Thyroid gland (tissue), 4 donors: ENCODE results near the gene CXCL17. TPM values are rescaled to one million over a fixed set of nuclear protein-coding genes. Genes with fewer than 3 reads are reported as not detected.

ENCODE experiments used
- DNase-seq, 2 donors: peaks; one replicate each; pipeline ENCODE4 v3.0.0-alpha.2; 2019
- H3K27ac ChIP-seq, 3 donors: fragments of 200-600 bp; sonication (generic); 1 replicate in 2 of 3; 2 replicates in 1 of 3; pipeline ENCODE4 v1.5.1; 2016 to 2019; ENCODE audit warnings: mild to moderate bottlenecking in 1 of 3, moderate library complexity in 1 of 3
- H3K27me3 ChIP-seq: fragments of 200-600 bp; sonication (generic); one replicate; pipeline ENCODE4 v1.5.1; 2019
- H3K36me3 ChIP-seq, 2 donors: fragments of 200-600 bp; sonication (generic); one replicate each; pipeline ENCODE4 v1.5.1; 2016 to 2019
- H3K4me1 ChIP-seq, 2 donors: fragments of 200-600 bp; sonication (generic); one replicate each; pipeline ENCODE4 v1.5.1; 2017 to 2019
- H3K4me3 ChIP-seq, 3 donors: fragments of 200-600 bp; sonication (generic); replicated peaks in 1 of 3; 1 replicate in 2 of 3; 2 replicates in 1 of 3; pipeline ENCODE4 v1.5.1; 2016; ENCODE audit warnings: mild to moderate bottlenecking in 1 of 3
- H3K9me3 ChIP-seq: fragments of 200-600 bp; sonication (generic); one replicate; pipeline ENCODE4 v1.5.1; 2017
- POLR2A ChIP-seq, 2 donors: fragments of 450-650 bp; IDR thresholded peaks; one replicate each; pipeline ENCODE4 v1.6.1; 2017; ENCODE audit warnings: antibody characterized with exemption in 2 of 2, mild to moderate bottlenecking in 2 of 2, moderate library complexity in 1 of 2
- WGBS, 2 donors: methylation state at CpG; one replicate each; pipeline ENCODE4 v1.1.5; 2017; 5-methylcytosine and 5-hydroxymethylcytosine counted together
- intact Hi-C: fragments of 100-400 bp; cut with DNase I; formaldehyde crosslinking; loops from one replicate; pipeline ENCODE4 v1.15.1; 2023
- total RNA-seq, 4 donors: library from RNA; depleted of rRNA; stranded (reverse); fragments of >200 nt; gene quantifications; one replicate each; pipeline ENCODE4 v1.2.3, GENCODE V29; 2016
- TF ChIP-seq, protein P1 (sequence below), 6 experiments: fragments of 200-600 bp in 3 of 6; fragments of 450-650 bp in 3 of 6; sonication (generic) in 3 of 6; IDR thresholded peaks; one replicate each; pipeline ENCODE4 v1.5.1; 2016 to 2019; ENCODE audit warnings: antibody characterized with exemption in 6 of 6, mild to moderate bottlenecking in 2 of 6, inconsistent platforms in 1 of 6, moderate library complexity in 1 of 6

Gene CXCL17
- total RNA-seq, 4 donors from 2014 or later, result not detected

- no peak overlapping the region for H3K4me3 ChIP-seq
- no peak for TF ChIP-seq POLR2A (IDR thresholded peaks at IDR 0.05)
- TF ChIP-seq, protein P1, sequence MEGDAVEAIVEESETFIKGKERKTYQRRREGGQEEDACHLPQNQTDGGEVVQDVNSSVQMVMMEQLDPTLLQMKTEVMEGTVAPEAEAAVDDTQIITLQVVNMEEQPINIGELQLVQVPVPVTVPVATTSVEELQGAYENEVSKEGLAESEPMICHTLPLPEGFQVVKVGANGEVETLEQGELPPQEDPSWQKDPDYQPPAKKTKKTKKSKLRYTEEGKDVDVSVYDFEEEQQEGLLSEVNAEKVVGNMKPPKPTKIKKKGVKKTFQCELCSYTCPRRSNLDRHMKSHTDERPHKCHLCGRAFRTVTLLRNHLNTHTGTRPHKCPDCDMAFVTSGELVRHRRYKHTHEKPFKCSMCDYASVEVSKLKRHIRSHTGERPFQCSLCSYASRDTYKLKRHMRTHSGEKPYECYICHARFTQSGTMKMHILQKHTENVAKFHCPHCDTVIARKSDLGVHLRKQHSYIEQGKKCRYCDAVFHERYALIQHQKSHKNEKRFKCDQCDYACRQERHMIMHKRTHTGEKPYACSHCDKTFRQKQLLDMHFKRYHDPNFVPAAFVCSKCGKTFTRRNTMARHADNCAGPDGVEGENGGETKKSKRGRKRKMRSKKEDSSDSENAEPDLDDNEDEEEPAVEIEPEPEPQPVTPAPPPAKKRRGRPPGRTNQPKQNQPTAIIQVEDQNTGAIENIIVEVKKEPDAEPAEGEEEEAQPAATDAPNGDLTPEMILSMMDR (IDR thresholded peaks at IDR 0.05), result no peak
- no peak for DNase-seq
- peaks cover 4 to 26% of the 10 kb centered on the region in 2 donors for H3K4me1 ChIP-seq
- H3K27ac ChIP-seq, result no peak overlapping the region
- 43 to 53% methylated on average over 4 of the region's 4 CpGs for WGBS, 2 donors
- H3K27me3 ChIP-seq, result no peaks in the 10 kb centered on the region
- H3K36me3 ChIP-seq, result no peaks in the 10 kb centered on the region
- intact Hi-C loops, result no loop called here
- no peaks in the 10 kb centered on the region for H3K9me3 ChIP-seq
Measured at GRCh38 chr19:42443944-42444398, 1.2 kb upstream of the CXCL17 start.

DNA sequence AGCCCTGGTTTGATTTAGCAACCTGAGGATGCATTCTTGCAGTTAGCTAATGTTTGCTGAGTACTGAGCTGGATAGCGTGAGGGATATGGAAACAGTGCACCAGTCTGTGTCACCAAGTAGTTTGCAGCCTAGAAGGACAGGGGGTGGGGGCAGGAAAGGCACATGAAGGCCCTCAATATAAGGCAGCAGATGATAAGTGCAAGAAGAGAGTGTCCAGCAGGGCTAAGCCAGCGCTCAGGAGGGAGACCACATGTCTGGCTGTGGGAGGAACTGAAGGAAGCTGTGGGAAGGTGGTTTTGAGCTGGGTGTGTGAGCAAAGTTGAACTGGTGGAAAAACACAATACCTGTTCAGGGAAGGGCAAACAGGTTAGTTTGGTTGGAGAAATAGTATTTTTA, 1.7 kb downstream of the CXCL17 start:
- no peaks in the 10 kb centered on the region for H3K36me3 ChIP-seq
- H3K4me1 ChIP-seq, result peaks cover 4 to 26% of the 10 kb centered on the region in 2 donors
- no peaks in the 10 kb centered on the region for H3K27me3 ChIP-seq
- 84 to 91% methylated on average over 2 of the region's 2 CpGs for WGBS, 2 donors
- H3K27ac ChIP-seq, result no peak overlapping the region
- no peak overlapping the region for H3K4me3 ChIP-seq
- intact Hi-C loops, result no loop called here
- no peak for TF ChIP-seq POLR2A (IDR thresholded peaks at IDR 0.05)
- TF ChIP-seq, protein P1 (IDR thresholded peaks at IDR 0.05), result no peak
- no peak for DNase-seq
- no peaks in the 10 kb centered on the region for H3K9me3 ChIP-seq

- TF ChIP-seq, protein P1 (IDR thresholded peaks at IDR 0.05), result peak; percentile 55 to 91 (median 74)
- no peak for TF ChIP-seq POLR2A (IDR thresholded peaks at IDR 0.05)
- no peaks in the 10 kb centered on the region for H3K36me3 ChIP-seq
- no peaks in the 10 kb centered on the region for H3K9me3 ChIP-seq
- H3K27me3 ChIP-seq, result no peaks in the 10 kb centered on the region
- WGBS, 2 donors, result 29 to 42% methylated on average over 16 of the region's 16 CpGs
- no peak overlapping the region for H3K27ac ChIP-seq
- peak; percentile 66 to 78 for DNase-seq
- no peak overlapping the region for H3K4me3 ChIP-seq
- H3K4me1 ChIP-seq, result peaks cover 4 to 26% of the 10 kb centered on the region in 2 donors
- intact Hi-C loops, result no loop called here
Measured at GRCh38 chr19:42440357-42441048, 2.2 kb downstream of the CXCL17 start.

DNA sequence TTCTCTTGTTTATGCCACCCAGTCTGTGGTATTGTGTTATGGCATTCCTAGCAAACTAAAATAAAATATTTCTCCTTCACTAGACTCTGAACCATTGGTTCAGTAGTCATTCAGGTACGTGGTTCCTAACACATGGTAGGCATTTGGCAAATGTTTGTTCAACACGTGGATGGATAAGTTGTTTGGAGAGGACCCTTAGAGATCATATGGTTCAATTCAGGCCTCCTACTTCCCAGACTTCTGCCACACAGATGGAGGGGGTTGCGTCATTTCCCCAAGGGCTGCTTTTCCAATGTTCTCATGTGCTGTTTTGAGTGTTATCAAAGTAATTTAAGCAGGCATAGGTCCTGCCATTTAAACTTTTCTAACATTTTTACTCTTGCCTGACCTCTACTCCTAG, 6.7 kb downstream of the CXCL17 start:
- peaks cover 0 to 18% of the 10 kb centered on the region in 2 donors for H3K4me1 ChIP-seq
- no peaks in the 10 kb centered on the region for H3K27me3 ChIP-seq
- H3K9me3 ChIP-seq, result no peaks in the 10 kb centered on the region
- WGBS, 2 donors, result 19 to 31% methylated on average over 3 of the region's 3 CpGs
- no peak overlapping the region for H3K4me3 ChIP-seq
- DNase-seq, result peak; percentile 52 to 57
- H3K27ac ChIP-seq, result peak overlapping the region; percentile 11 to 38 (median 20)
- TF ChIP-seq, protein P1 (IDR thresholded peaks at IDR 0.05), result no peak
- TF ChIP-seq POLR2A (IDR thresholded peaks at IDR 0.05), result no peak
- intact Hi-C loops, result no loop called here
- H3K36me3 ChIP-seq, result no peaks in the 10 kb centered on the region

- Histone ChIP-seq H3K36me3 (no peaks in the 10 kb centered on the region), H3K4me3 (no peak overlapping the region), H3K9me3 (no peaks in the 10 kb centered on the region), H3K27ac (peak overlapping the region in 2 of 3 donors; percentile 20 to 38), H3K27me3 (no peaks in the 10 kb centered on the region), H3K4me1 (peaks cover 0 to 13% of the 10 kb centered on the region in 2 donors)
- DNase-seq, result no peak
- 90 to 92% methylated on average over 6 of the region's 6 CpGs for WGBS, 2 donors
- no peak for TF ChIP-seq POLR2A (IDR thresholded peaks at IDR 0.05)
- TF ChIP-seq, protein P1 (IDR thresholded peaks at IDR 0.05), result no peak
- intact Hi-C loops, result no loop called here
Measured at GRCh38 chr19:42435316-42435715, 7.4 kb downstream of the CXCL17 start.
